MM.1S (cell line): Measurements from ENCODE around the gene SDHD.
"Not testable (repeated sequence)": the region's sequence is repeated elsewhere in the genome, so short reads cannot be mapped to it uniquely, and the experiment has no call there.

ENCODE experiments used
- DNase-seq: peaks from one replicate; pipeline ENCODE4 v3.0.0-alpha.2; 2015
- H2AFZ ChIP-seq: fragments of 300-600 bp; sonication (generic); 2 replicates; pipeline ENCODE4 v1.6.0; 2016; ENCODE audit warnings: antibody characterized with exemption, low read length
- H3F3A ChIP-seq: fragments of 300-600 bp; sonication (generic); 2 replicates; pipeline ENCODE4 v1.6.1; 2016; ENCODE audit warnings: mild to moderate bottlenecking, antibody characterized with exemption, low read length, moderate library complexity, mixed read lengths; ENCODE audit not compliant: insufficient read depth
- H3K27ac ChIP-seq: fragments of 300-600 bp; sonication (generic); 2 replicates; pipeline ENCODE4 v1.5.1; 2016; ENCODE audit warnings: mild to moderate bottlenecking, low read length
- H3K27me3 ChIP-seq: fragments of 300-600 bp; sonication (generic); replicated peaks from 2 replicates; pipeline ENCODE4 v1.6.0; 2016; ENCODE audit warnings: low read length; ENCODE audit not compliant: insufficient read depth
- H3K36me3 ChIP-seq: fragments of 300-600 bp; sonication (generic); replicated peaks from 2 replicates; pipeline ENCODE4 v1.6.1; 2016; ENCODE audit warnings: mild to moderate bottlenecking, low read length, mixed read lengths; ENCODE audit not compliant: insufficient read depth
- H3K4me1 ChIP-seq: fragments of 300-600 bp; sonication (generic); 2 replicates; pipeline ENCODE4 v1.6.1; 2016; ENCODE audit warnings: low read length, mixed read lengths
- H3K4me2 ChIP-seq: fragments of 300-600 bp; sonication (generic); 2 replicates; pipeline ENCODE4 v1.6.0; 2016; ENCODE audit warnings: low read depth, low read length
- H3K4me3 ChIP-seq: fragments of 300-600 bp; sonication (generic); 2 replicates; pipeline ENCODE4 v1.5.1; 2016; ENCODE audit warnings: low read length, mixed read lengths
- H3K79me2 ChIP-seq: fragments of 300-600 bp; sonication (generic); 2 replicates; pipeline ENCODE4 v1.6.1; 2016; ENCODE audit warnings: mixed run types, low read length, mixed read lengths
- H3K9ac ChIP-seq: fragments of 300-600 bp; sonication (generic); 2 replicates; pipeline ENCODE4 v1.6.1; 2016; ENCODE audit warnings: low read length, mixed read lengths
- H3K9me2 ChIP-seq: fragments of 300-600 bp; sonication (generic); replicated peaks from 2 replicates; pipeline ENCODE4 v1.6.1; 2016; ENCODE audit warnings: mild to moderate bottlenecking, low read length, mixed read lengths; ENCODE audit not compliant: insufficient read depth
- H3K9me3 ChIP-seq: fragments of 300-600 bp; sonication (generic); replicated peaks from 2 replicates; pipeline ENCODE4 v1.6.1; 2016; ENCODE audit warnings: mild to moderate bottlenecking, low read length, mixed read lengths; ENCODE audit not compliant: insufficient read depth
- H4K20me1 ChIP-seq: fragments of 300-600 bp; sonication (generic); 2 replicates; pipeline ENCODE4 v1.6.1; 2016; ENCODE audit warnings: mild to moderate bottlenecking, low read length, moderate library complexity, mixed read lengths; ENCODE audit not compliant: insufficient read depth
- EZH2 ChIP-seq: fragments of 300-600 bp; sonication (generic); optimal IDR thresholded peaks from 2 replicates; pipeline ENCODE3; 2017; ENCODE audit warnings: low read depth, mild to moderate bottlenecking, antibody characterized with exemption, low read length, mixed read lengths
- EZH2phosphoT487 ChIP-seq: fragments of 300-600 bp; sonication (generic); IDR thresholded peaks from 2 replicates; pipeline ENCODE4 v1.6.1; 2018; ENCODE audit warnings: antibody characterized with exemption, low read length
- TF ChIP-seq, protein P1 (sequence below): fragments of 300-600 bp; sonication (generic); IDR thresholded peaks from 2 replicates; pipeline ENCODE4 v1.5.1; 2016; ENCODE audit warnings: antibody characterized with exemption, low read length, mixed read lengths

SDHD gene

DNA sequence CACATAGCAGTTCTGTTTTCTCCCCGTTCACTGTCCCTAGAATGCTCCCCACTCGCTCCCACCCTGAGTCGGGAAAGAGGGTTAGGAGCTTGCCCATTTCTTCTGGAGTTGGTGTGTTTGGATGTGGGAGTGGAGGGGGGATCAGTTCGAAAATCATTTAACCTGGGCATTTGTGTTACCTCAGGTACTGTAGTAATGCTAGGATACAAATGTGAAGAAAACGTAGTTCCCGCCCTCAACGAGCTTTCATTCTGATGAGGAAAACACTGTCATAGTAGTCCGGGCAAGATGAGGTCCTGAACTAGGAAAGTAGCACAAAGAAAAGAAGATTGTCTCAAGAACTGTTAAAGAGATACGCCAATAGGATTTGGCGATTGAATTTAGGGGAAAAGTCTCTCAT is 539 bp downstream of the SDHD start:
- peak overlapping the region; percentile 95 for H3K4me3 ChIP-seq
- H3K9me3 ChIP-seq = no peaks in the 10 kb centered on the region
- H3K36me3 ChIP-seq = peaks cover 30% of the 10 kb centered on the region
- H3F3A ChIP-seq = peaks cover 31% of the 10 kb centered on the region
- H3K4me2 ChIP-seq = peak overlapping the region; percentile 64
- peak; percentile 11 for DNase-seq
- peak overlapping the region; percentile 47; the same call in 1 of the 2 replicates for H3K27ac ChIP-seq
- peaks cover 79% of the 10 kb centered on the region for H3K79me2 ChIP-seq
- peak overlapping the region; percentile 27 for H2AFZ ChIP-seq
- no peaks in the 10 kb centered on the region for H3K27me3 ChIP-seq
- TF ChIP-seq, protein P1, sequence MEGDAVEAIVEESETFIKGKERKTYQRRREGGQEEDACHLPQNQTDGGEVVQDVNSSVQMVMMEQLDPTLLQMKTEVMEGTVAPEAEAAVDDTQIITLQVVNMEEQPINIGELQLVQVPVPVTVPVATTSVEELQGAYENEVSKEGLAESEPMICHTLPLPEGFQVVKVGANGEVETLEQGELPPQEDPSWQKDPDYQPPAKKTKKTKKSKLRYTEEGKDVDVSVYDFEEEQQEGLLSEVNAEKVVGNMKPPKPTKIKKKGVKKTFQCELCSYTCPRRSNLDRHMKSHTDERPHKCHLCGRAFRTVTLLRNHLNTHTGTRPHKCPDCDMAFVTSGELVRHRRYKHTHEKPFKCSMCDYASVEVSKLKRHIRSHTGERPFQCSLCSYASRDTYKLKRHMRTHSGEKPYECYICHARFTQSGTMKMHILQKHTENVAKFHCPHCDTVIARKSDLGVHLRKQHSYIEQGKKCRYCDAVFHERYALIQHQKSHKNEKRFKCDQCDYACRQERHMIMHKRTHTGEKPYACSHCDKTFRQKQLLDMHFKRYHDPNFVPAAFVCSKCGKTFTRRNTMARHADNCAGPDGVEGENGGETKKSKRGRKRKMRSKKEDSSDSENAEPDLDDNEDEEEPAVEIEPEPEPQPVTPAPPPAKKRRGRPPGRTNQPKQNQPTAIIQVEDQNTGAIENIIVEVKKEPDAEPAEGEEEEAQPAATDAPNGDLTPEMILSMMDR = no peak
- TF ChIP-seq EZH2 (no peak), EZH2phosphoT487 (no peak)
- no peaks in the 10 kb centered on the region for H3K9me2 ChIP-seq
- H3K4me1 ChIP-seq = peaks cover 10% of the 10 kb centered on the region; the same call in 1 of the 2 replicates
- H3K9ac ChIP-seq = peak overlapping the region; percentile 82
- no peaks in the 10 kb centered on the region for H4K20me1 ChIP-seq

DNA sequence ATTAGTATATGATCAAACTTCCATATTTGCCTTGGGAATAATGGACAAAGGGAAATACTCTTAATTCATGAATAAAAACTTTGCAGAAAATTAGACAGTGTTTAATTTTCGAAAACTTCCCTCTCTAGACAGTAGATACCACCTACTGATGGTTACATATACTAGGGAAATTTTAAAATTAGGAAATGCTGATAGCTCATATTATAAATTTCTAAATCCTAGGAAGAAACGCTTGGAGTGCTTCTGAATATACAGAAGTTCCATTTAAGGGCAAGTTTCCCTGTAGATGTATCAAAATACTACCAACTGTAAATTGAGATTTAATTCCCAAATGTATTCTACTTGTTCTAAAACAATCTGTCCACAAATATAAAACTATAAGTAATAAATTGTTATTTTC is 8.6 kb downstream of the SDHD start:
- not testable (repeated sequence) for H3K9me3 ChIP-seq, H3K4me3 ChIP-seq, H2AFZ ChIP-seq, H3F3A ChIP-seq, H4K20me1 ChIP-seq, H3K36me3 ChIP-seq, H3K9me2 ChIP-seq, H3K4me2 ChIP-seq, H3K9ac ChIP-seq, H3K27me3 ChIP-seq, H3K27ac ChIP-seq, H3K4me1 ChIP-seq, DNase-seq
- peaks cover 13% of the 10 kb centered on the region for H3K79me2 ChIP-seq

DNA sequence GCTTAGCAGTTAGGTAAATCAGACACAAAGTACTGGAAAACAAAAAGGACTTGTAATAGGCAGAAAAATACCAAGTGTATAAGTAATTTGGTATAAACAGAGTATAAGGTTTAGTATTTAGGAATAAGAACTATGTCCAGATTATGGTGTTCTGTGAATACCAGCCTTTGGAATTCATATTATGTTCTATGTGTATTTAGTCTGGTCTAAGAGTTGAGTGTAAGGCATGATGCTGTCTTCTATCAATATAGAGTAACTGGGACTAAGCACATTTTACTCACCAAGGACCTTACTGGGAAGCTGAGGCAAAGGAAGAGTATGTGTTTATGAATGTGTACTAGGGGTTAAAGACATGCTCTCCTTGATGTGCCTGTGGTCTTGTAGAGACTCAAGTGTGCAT is 9.5 kb downstream of the SDHD start:
- H2AFZ ChIP-seq = no peak overlapping the region
- no peaks in the 10 kb centered on the region for H3K27me3 ChIP-seq
- no peak overlapping the region for H3K27ac ChIP-seq
- no peak overlapping the region for H3K4me3 ChIP-seq
- H3K9ac ChIP-seq = no peak overlapping the region
- no peaks in the 10 kb centered on the region for H3K9me2 ChIP-seq
- H3K4me1 ChIP-seq = no peaks in the 10 kb centered on the region
- no peak for TF ChIP-seq EZH2phosphoT487
- no peak for TF ChIP-seq EZH2
- TF ChIP-seq, protein P1 = no peak
- H3K36me3 ChIP-seq = peaks cover 5% of the 10 kb centered on the region; the same call in 1 of the 2 replicates
- H3F3A ChIP-seq = no peaks in the 10 kb centered on the region
- peaks cover 4% of the 10 kb centered on the region for H3K79me2 ChIP-seq
- no peak for DNase-seq
- H4K20me1 ChIP-seq = no peaks in the 10 kb centered on the region
- H3K9me3 ChIP-seq = no peaks in the 10 kb centered on the region
- H3K4me2 ChIP-seq = no peak overlapping the region

DNA sequence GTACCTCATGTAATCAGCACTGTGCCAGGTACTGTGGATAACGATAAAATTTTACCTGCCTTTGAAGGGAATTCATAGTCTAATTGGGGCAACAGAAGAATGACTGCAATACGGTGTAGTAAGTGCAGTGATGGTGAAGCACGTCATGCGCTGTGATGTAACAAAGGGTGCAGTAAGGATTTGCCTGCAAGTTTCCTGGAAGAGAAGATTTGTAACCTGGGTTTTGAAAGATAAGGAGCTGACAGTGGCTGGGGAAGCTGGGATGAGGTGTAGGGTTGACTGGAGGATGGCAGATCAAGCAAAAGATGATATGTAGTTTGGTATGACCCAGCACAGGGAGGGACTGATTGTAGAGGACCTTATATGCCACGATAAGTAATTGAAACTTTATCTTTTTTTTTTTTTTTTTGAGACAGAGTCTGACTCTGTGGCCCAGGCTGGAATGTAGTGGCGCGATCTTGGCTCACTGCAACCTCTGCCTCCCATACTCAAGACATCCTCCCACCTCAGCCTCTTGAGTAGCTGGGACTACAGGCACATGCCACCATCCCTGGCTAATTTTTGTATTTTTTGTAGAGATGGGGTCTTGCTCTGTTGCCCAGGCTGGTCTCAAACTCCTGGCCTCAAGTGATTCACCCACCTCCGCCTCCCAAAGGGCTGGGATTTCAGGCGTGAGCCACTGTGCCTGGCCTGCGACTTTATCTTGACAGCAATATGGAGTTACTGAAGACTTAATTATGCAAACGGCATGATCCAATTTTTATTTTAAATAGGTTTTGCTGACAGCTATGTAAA is 11.3 kb downstream of the SDHD start:
- Histone ChIP-seq H3K9me3 (no peaks in the 10 kb centered on the region), H3K4me2 (no peak overlapping the region), H2AFZ (no peak overlapping the region), H3K27me3 (no peaks in the 10 kb centered on the region), H3K27ac (no peak overlapping the region), H3K9me2 (no peaks in the 10 kb centered on the region), H3K79me2 (no peaks in the 10 kb centered on the region), H3K36me3 (no peaks in the 10 kb centered on the region), H3K9ac (no peak overlapping the region), H3F3A (no peaks in the 10 kb centered on the region), H3K4me1 (no peaks in the 10 kb centered on the region), H4K20me1 (no peaks in the 10 kb centered on the region), H3K4me3 (no peak overlapping the region)
- no peak for DNase-seq
- no peak for TF ChIP-seq EZH2
- TF ChIP-seq, protein P1 = no peak
- no peak for TF ChIP-seq EZH2phosphoT487
